Measurements from ENCODE around the gene SLC4A9. TPM values are rescaled to one million over a fixed set of nuclear protein-coding genes. Genes with fewer than 3 reads are reported as not detected.

SLC4A9 gene
- total RNA-seq, 1 experiment from 2014 or later = not detected

- in situ Hi-C loops (cut with HindIII; ENCODE audit: low pct_unique_long_range_greater_than_20kb, low sequenced_read_pairs) = no loop called here
- no peak for DNase-seq (ENCODE audit: low read depth)
Measured at GRCh38 chr5:140356853-140357725, 2.9 kb upstream of the SLC4A9 start.

GRCh38 chr5:140357726-140358093 is 2.3 kb upstream of the SLC4A9 start:
- DNase-seq (ENCODE audit: low read depth) = peak; percentile 65
- in situ Hi-C loops (cut with HindIII; ENCODE audit: low pct_unique_long_range_greater_than_20kb, low sequenced_read_pairs) = no loop called here

- no peak for DNase-seq (ENCODE audit: low read depth)
- in situ Hi-C loops (cut with HindIII; ENCODE audit: low pct_unique_long_range_greater_than_20kb, low sequenced_read_pairs) = no loop called here
Measured at GRCh38 chr5:140358738-140359310, 1.2 kb upstream of the SLC4A9 start.

- no peak for DNase-seq (ENCODE audit: low read depth)
- in situ Hi-C loops (cut with HindIII; ENCODE audit: low pct_unique_long_range_greater_than_20kb, low sequenced_read_pairs) = no loop called here
Measured at GRCh38 chr5:140360681-140361479, 886 bp downstream of the SLC4A9 start.

- in situ Hi-C loops (cut with HindIII; ENCODE audit: low pct_unique_long_range_greater_than_20kb, low sequenced_read_pairs) = no loop called here
- no peak for DNase-seq (ENCODE audit: low read depth)
Measured at GRCh38 chr5:140361901-140362300, 1.9 kb downstream of the SLC4A9 start.

GRCh38 chr5:140362311-140362710 is 2.3 kb downstream of the SLC4A9 start:
- in situ Hi-C loops (cut with HindIII; ENCODE audit: low pct_unique_long_range_greater_than_20kb, low sequenced_read_pairs) = no loop called here
- no peak for DNase-seq (ENCODE audit: low read depth)

- peak; percentile 51 for DNase-seq (ENCODE audit: low read depth)
- in situ Hi-C loops (cut with HindIII; ENCODE audit: low pct_unique_long_range_greater_than_20kb, low sequenced_read_pairs) = no loop called here
Measured at GRCh38 chr5:140362875-140363630, 3.1 kb downstream of the SLC4A9 start.

GRCh38 chr5:140363631-140364471 is 3.9 kb downstream of the SLC4A9 start:
- in situ Hi-C loops (cut with HindIII; ENCODE audit: low pct_unique_long_range_greater_than_20kb, low sequenced_read_pairs) = no loop called here
- no peak for DNase-seq (ENCODE audit: low read depth)

GRCh38 chr5:140364472-140364765 is 4.4 kb downstream of the SLC4A9 start:
- in situ Hi-C loops (cut with HindIII; ENCODE audit: low pct_unique_long_range_greater_than_20kb, low sequenced_read_pairs) = no loop called here
- no peak for DNase-seq (ENCODE audit: low read depth)

GRCh38 chr5:140365282-140365681 is 5.3 kb downstream of the SLC4A9 start:
- DNase-seq (ENCODE audit: low read depth) = no peak
- in situ Hi-C loops (cut with HindIII; ENCODE audit: low pct_unique_long_range_greater_than_20kb, low sequenced_read_pairs) = no loop called here

- in situ Hi-C loops (cut with HindIII; ENCODE audit: low pct_unique_long_range_greater_than_20kb, low sequenced_read_pairs) = no loop called here
- no peak for DNase-seq (ENCODE audit: low read depth)
Measured at GRCh38 chr5:140365941-140366340, 5.9 kb downstream of the SLC4A9 start.

- no peak for DNase-seq (ENCODE audit: low read depth)
- in situ Hi-C loops (cut with HindIII; ENCODE audit: low pct_unique_long_range_greater_than_20kb, low sequenced_read_pairs) = no loop called here
Measured at GRCh38 chr5:140366589-140367255, 6.7 kb downstream of the SLC4A9 start.

- DNase-seq (ENCODE audit: low read depth) = no peak
- in situ Hi-C loops (cut with HindIII; ENCODE audit: low pct_unique_long_range_greater_than_20kb, low sequenced_read_pairs) = no loop called here
Measured at GRCh38 chr5:140367256-140368013, 7.4 kb downstream of the SLC4A9 start.

- DNase-seq (ENCODE audit: low read depth) = no peak
- in situ Hi-C loops (cut with HindIII; ENCODE audit: low pct_unique_long_range_greater_than_20kb, low sequenced_read_pairs) = no loop called here
Measured at GRCh38 chr5:140371356-140372151, 11.6 kb downstream of the SLC4A9 start.

GRCh38 chr5:140372971-140373487 is 13.0 kb downstream of the SLC4A9 start:
- in situ Hi-C loops (cut with HindIII; ENCODE audit: low pct_unique_long_range_greater_than_20kb, low sequenced_read_pairs) = no loop called here
- DNase-seq (ENCODE audit: low read depth) = peak; percentile 66

GRCh38 chr5:140381351-140381750 is 21.4 kb downstream of the SLC4A9 start:
- in situ Hi-C loops (cut with HindIII; ENCODE audit: low pct_unique_long_range_greater_than_20kb, low sequenced_read_pairs) = no loop called here
- no peak for DNase-seq (ENCODE audit: low read depth)

All from Caki2 (cell line).